ENCODE data around the gene FUZ. TPM values are rescaled to one million over a fixed set of nuclear protein-coding genes. Genes with fewer than 3 reads are reported as not detected.

The FUZ gene
- total and polyA plus RNA-seq, 2 of the 8 experiments (the other 6 are each of a cell fraction or from before 2014, with no cell fraction given) = 28.4 to 33.9 TPM

DNA sequence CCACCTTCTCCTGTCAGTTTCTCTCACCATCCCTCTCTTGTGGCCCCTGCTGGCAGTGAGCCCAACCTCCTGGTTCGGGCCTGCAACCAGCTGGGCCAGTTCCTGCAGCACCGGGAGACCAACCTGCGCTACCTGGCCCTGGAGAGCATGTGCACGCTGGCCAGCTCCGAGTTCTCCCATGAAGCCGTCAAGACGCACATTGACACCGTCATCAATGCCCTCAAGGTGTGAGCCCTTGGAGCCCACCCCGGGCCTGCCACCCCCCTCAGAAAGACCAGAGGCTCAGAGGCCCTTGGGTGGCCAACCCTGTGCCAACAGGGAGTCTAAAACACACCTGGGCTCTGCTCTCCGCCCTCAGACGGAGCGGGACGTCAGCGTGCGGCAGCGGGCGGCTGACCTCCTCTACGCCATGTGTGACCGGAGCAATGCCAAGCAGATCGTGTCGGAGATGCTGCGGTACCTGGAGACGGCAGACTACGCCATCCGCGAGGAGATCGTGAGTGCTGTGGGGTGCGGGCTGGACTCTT lies 13.8 kb downstream of the FUZ start:
- no peak overlapping the region for H3K14ac ChIP-seq (ENCODE audit: insufficient read length)
- H3K4me3 ChIP-seq (ENCODE audit: extremely low read depth in 1 of 4, insufficient read depth in 2 of 4, low read depth in 3 of 4, low read length in 4 of 4) = no peak overlapping the region
- H3K9ac ChIP-seq (replicated peaks in 1 of 4; ENCODE audit: extremely low read depth in 1 of 4, low read depth in 3 of 4, low read length in 3 of 4) = no peak overlapping the region
- H3K4me1 ChIP-seq (replicated peaks in 1 of 4; ENCODE audit: control insufficient read depth in 3 of 4, insufficient read depth in 4 of 4, low read length in 3 of 4) = peaks cover 4 to 16% (median 6%) of the 10 kb centered on the region in 4 experiments
- no peak overlapping the region for H2BK15ac ChIP-seq (ENCODE audit: low read length)
- no peak overlapping the region for H3K4me2 ChIP-seq (ENCODE audit: insufficient read depth in 1 of 2, low read depth in 2 of 2, low read length in 2 of 2)
- no peaks in the 10 kb centered on the region for H3K9me3 ChIP-seq (ENCODE audit: insufficient read depth in 2 of 2, low read depth in 1 of 2, low read length in 1 of 2)
- POLR2A ChIA-PET (ENCODE audit: partially characterized antibody) = no interaction called here
- no peaks in the 10 kb centered on the region for H3K79me2 ChIP-seq (ENCODE audit: control insufficient read depth in 1 of 2, insufficient read depth in 2 of 2, low read length in 2 of 2)
- no peak for DNase-seq (ENCODE audit: low read depth in 1 of 2, low spot score in 2 of 2)
- H3K27me3 ChIP-seq (replicated peaks in 1 of 4; ENCODE audit: control insufficient read depth in 3 of 4, extremely low read depth in 1 of 4, insufficient read depth in 3 of 4, low read length in 3 of 4) = no peaks in the 10 kb centered on the region
- no peak overlapping the region for H2BK5ac ChIP-seq (ENCODE audit: low read depth, low read length)
- no peak overlapping the region for H4K91ac ChIP-seq (replicated peaks; ENCODE audit: insufficient read length, low read length)
- H2AFZ ChIP-seq (ENCODE audit: low read length) = no peak overlapping the region
- H2AK5ac ChIP-seq (ENCODE audit: low read depth, low read length) = no peak overlapping the region
- peaks cover 2% of the 10 kb centered on the region; the same call in 1 of the 2 replicates for H3K23me2 ChIP-seq (ENCODE audit: low read depth, low read length)
- peaks cover 4 to 47% (median 27%) of the 10 kb centered on the region in 4 experiments for H3K36me3 ChIP-seq (ENCODE audit: control insufficient read depth in 2 of 4, insufficient read depth in 4 of 4, low read length in 3 of 4)
- no peak for FAIRE-seq
- no peak overlapping the region for H3K56ac ChIP-seq (replicated peaks; ENCODE audit: insufficient read length, low read depth, low read length)
- 95% methylated on average over 28 of the region's 28 CpGs; no CpG with 5 or more reads in 1 of the 2 experiments for WGBS, 2 experiments (ENCODE audit: extremely low coverage in 1 of 2, insufficient coverage in 1 of 2, insufficient read length in 1 of 2, insufficient replicate concordance in 2 of 2, low coverage in 1 of 2, low lambda C conversion rate in 2 of 2, missing lambda C conversion rate in 1 of 2)
- H2BK12ac ChIP-seq (ENCODE audit: low read depth, low read length) = no peak overlapping the region
- H4K20me1 ChIP-seq (replicated peaks in 1 of 2; ENCODE audit: control insufficient read depth in 1 of 2, insufficient read depth in 2 of 2, low read length in 2 of 2) = peaks cover 4 to 11% of the 10 kb centered on the region in 2 experiments
- H3K79me1 ChIP-seq (ENCODE audit: low read depth, low read length) = peaks cover 2% of the 10 kb centered on the region; the same call in 1 of the 2 replicates
- H2BK20ac ChIP-seq (ENCODE audit: low read length) = no peak overlapping the region
- H3K4ac ChIP-seq (replicated peaks; ENCODE audit: insufficient read length, low read depth, low read length) = no peak overlapping the region
- no peak for TF ChIP-seq ATF3 (IDR thresholded peaks at IDR 0.05; ENCODE audit: insufficient read depth, low read depth, low read length)
- no peak for TF ChIP-seq SP4 (IDR thresholded peaks at IDR 0.05; ENCODE audit: low read length)
- no peak for TF ChIP-seq RNF2 (IDR thresholded peaks at IDR 0.05; ENCODE audit: borderline replicate concordance, low read depth, low read length, missing control alignments, poor library complexity, severe bottlenecking)
- no peak for TF ChIP-seq NRF1 (IDR thresholded peaks at IDR 0.05; ENCODE audit: low read depth, low read length)
- no peak for TF ChIP-seq E2F6 (IDR thresholded peaks at IDR 0.05)
- TF ChIP-seq POLR2A (IDR thresholded peaks at IDR 0.05; ENCODE audit: control extremely low read depth in 1 of 2, low read depth in 2 of 2, low read length in 2 of 2) = no peak
- TF ChIP-seq BCL11A (IDR thresholded peaks at IDR 0.05; ENCODE audit: low read depth in 2 of 2, low read length in 2 of 2) = no peak
- no peak for TF ChIP-seq TAF1 (IDR thresholded peaks at IDR 0.05; ENCODE audit: low read depth, low read length)
- TF ChIP-seq SUZ12 (IDR thresholded peaks at IDR 0.05; ENCODE audit: low read length) = no peak
- TF ChIP-seq SIRT6 (IDR thresholded peaks at IDR 0.05; ENCODE audit: low read length) = no peak
- no peak for TF ChIP-seq CBX8 (IDR thresholded peaks at IDR 0.05; ENCODE audit: borderline replicate concordance, low read depth, low read length)
- no peak overlapping the region for H2BK120ac ChIP-seq (replicated peaks; ENCODE audit: low read depth, low read length)
- H4K8ac ChIP-seq (ENCODE audit: extremely low read depth, insufficient read depth, low read length) = no peak overlapping the region
- no peak overlapping the region for H3K18ac ChIP-seq (ENCODE audit: extremely low read depth, low read length)
- CTCF ChIA-PET (ENCODE audit: partially characterized antibody) = interaction anchor here (1.0 to 2.3 kb wide), 4 partner anchors 8 to 19 kb away, joined by 3 to 12 read pairs (median 5); no protein-coding TSS in a partner anchor
- H3K23ac ChIP-seq (ENCODE audit: insufficient read length) = no peak overlapping the region
- H4K5ac ChIP-seq (ENCODE audit: insufficient read length, low read depth, low read length) = no peak overlapping the region
- peak overlapping the region; percentile 34; the same call in 1 of the 2 replicates for H3K27ac ChIP-seq (ENCODE audit: low read depth, low read length)

Data from H1 (cell line).